Spleen (tissue), 11 donors: ENCODE measurements around the gene GPR78. TPM values are rescaled to one million over a fixed set of nuclear protein-coding genes. Genes with fewer than 3 reads are reported as not detected.

ENCODE experiments used
- DNase-seq: peaks from one replicate; pipeline ENCODE4 v3.0.0-alpha.2; 2020
- H3K27ac ChIP-seq, 8 donors: fragments of 200-600 bp; sonication (generic) in 7 of 8; 1 replicate in 4 of 8; 2 replicates in 4 of 8; pipeline versions ENCODE4 v1.5.0 to v1.8.0; 2016 to 2021; ENCODE audit warnings: inconsistent platforms in 4 of 8, mild to moderate bottlenecking in 4 of 8, moderate library complexity in 1 of 8
- H3K27me3 ChIP-seq, 7 donors: fragments of 200-600 bp; sonication (generic) in 6 of 7; replicated peaks in 1 of 7; 1 replicate in 4 of 7; 2 replicates in 3 of 7; pipeline versions ENCODE4 v1.5.0 to v1.8.0; 2016 to 2021; ENCODE audit warnings: inconsistent platforms in 3 of 7, mild to moderate bottlenecking in 1 of 7
- H3K36me3 ChIP-seq, 6 donors: fragments of 200-600 bp; sonication (generic) in 5 of 6; 1 replicate in 4 of 6; 2 replicates in 2 of 6; pipeline versions ENCODE4 v1.5.0 to v1.8.0; 2016 to 2021; ENCODE audit warnings: inconsistent platforms in 2 of 6
- H3K4me1 ChIP-seq, 6 donors: fragments of 200-600 bp; sonication (generic) in 5 of 6; 1 replicate in 3 of 6; 2 replicates in 3 of 6; pipeline versions ENCODE4 v1.5.0 to v1.8.0; 2016 to 2021; ENCODE audit warnings: inconsistent platforms in 3 of 6
- H3K4me3 ChIP-seq, 8 donors: fragments of 200-600 bp; sonication (generic) in 7 of 8; 1 replicate in 4 of 8; 2 replicates in 4 of 8; pipeline versions ENCODE4 v1.5.0 to v1.8.0; 2016 to 2021; ENCODE audit warnings: inconsistent platforms in 4 of 8, mild to moderate bottlenecking in 4 of 8, moderate library complexity in 2 of 8
- H3K9me3 ChIP-seq, 8 donors: fragments of 200-600 bp; sonication (generic) in 7 of 8; 1 replicate in 4 of 8; 2 replicates in 4 of 8; pipeline versions ENCODE4 v1.5.0 to v1.8.0; 2016 to 2021; ENCODE audit warnings: inconsistent platforms in 4 of 8
- POLR2A ChIP-seq, 3 donors: fragments of 450-650 bp; IDR thresholded peaks; one replicate each; pipeline ENCODE4 v1.5.1; 2017; ENCODE audit warnings: antibody characterized with exemption in 3 of 3, mild to moderate bottlenecking in 1 of 3
- POLR2AphosphoS5 ChIP-seq, 3 donors: sonication (generic); formaldehyde crosslinking; IDR thresholded peaks; one replicate each; pipeline ENCODE4 v1.5.1; 2017; ENCODE audit warnings: antibody characterized with exemption in 3 of 3
- WGBS, 5 donors: extraction: QIAGEN DNeasy Blood & Tissue Kit in 3 of 5; methylation state at CpG; one replicate each; pipeline versions ENCODE4 v1.1.5 to v1.1.7; 2013 to 2018; 5-methylcytosine and 5-hydroxymethylcytosine counted together
- intact Hi-C: fragments of 100-400 bp; cut with DNase I; formaldehyde crosslinking; loops from one replicate; pipeline ENCODE4 v1.15.0; 2023; ENCODE audit warnings: low total_unique reads
- polyA plus RNA-seq, 3 donors: library from polyadenylated mRNA; stranded (reverse); fragments of 200-250 nt; gene quantifications; one replicate each; pipeline ENCODE4 v1.2.1, GENCODE V29; 2013
- total RNA-seq, 7 donors: library from RNA; depleted of rRNA in 3 of 7; stranded (reverse); fragments of >200 nt in 3 of 7; fragmentation: NEBNext Ultra II Directional in 4 of 7; extraction: Animal tissue kit (Norgen Biotek cat#: 25700) in 4 of 7; gene quantifications; one replicate each; pipeline versions ENCODE4 v1.1.0 to v1.2.1, GENCODE V29; 2016 to 2021
- TF ChIP-seq, protein P1 (sequence below), 11 experiments: fragments of 200-600 bp in 7 of 11; fragments of 450-650 bp in 4 of 11; sonication (generic) in 4 of 11; IDR thresholded peaks in 8 of 11; conservative IDR thresholded peaks in 3 of 11; 1 replicate in 7 of 11; 2 replicates in 4 of 11; pipeline versions ENCODE4 v1.4.0 to v1.8.0; 2016 to 2021; ENCODE audit warnings: antibody characterized with exemption in 11 of 11, inconsistent platforms in 4 of 11, mild to moderate bottlenecking in 1 of 11
- donor health status: healthy with polysubstance abuse.
- donor health status: DM: no; HTN: no; CAD: no; lungs with moderate emphysema.
- donor health status: DM: no; HTN: no; CAD: no.
- donor health status: Bipolar disorder and iron deficiency.
- donor health status: healthy.
- donor health status: DM: no; HTN: no; CAD: no.
- donor health status: DM: yes; HTN: yes; CAD: no.

Gene GPR78
- total and polyA plus RNA-seq, 10 donors = 0.07 to 1.5 (median 0.12) TPM; not detected in 5

DNA sequence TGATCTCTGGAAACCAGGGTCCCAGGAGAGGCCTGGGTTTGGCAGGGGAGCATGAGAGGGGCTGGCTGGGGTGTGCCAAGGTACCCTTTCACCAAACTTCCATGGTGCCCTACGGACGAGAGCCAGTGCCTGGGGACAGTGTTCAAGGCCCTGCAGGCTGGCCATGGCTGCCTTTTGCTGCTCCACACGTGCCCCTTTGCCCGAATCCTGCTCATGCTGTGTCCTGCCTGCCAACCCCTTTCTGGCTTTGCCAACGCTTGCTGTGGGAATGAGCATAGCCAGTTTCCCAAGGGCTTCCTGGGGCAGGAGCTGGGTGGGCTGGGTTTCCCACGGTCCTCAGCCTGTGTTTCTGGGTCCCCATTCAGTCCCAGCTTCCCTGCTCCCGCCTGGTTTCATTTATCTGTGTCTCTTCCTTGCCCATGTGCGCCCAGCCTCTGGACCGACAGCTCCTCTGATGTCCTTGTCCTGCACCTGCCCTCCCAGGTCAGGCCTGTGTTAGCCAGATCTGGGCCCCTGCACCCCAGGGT lies 29.7 kb downstream of the GPR78 start:
- WGBS, 5 donors = 62 to 75% (median 71%) methylated on average over 7 to 9 of the region's 9 CpGs

GRCh38 chr4:8610858-8611616 lies 30.8 kb downstream of the GPR78 start:
- intact Hi-C loops = no loop called here
- no peak overlapping the region for H3K4me3 ChIP-seq
- H3K9me3 ChIP-seq = no peaks in the 10 kb centered on the region
- no peak for DNase-seq
- H3K4me1 ChIP-seq = peaks cover 0 to 6% (median 4%) of the 10 kb centered on the region in 6 donors
- TF ChIP-seq POLR2AphosphoS5 (IDR thresholded peaks at IDR 0.05) (no peak), POLR2A (IDR thresholded peaks at IDR 0.05) (no peak)
- TF ChIP-seq, protein P1, sequence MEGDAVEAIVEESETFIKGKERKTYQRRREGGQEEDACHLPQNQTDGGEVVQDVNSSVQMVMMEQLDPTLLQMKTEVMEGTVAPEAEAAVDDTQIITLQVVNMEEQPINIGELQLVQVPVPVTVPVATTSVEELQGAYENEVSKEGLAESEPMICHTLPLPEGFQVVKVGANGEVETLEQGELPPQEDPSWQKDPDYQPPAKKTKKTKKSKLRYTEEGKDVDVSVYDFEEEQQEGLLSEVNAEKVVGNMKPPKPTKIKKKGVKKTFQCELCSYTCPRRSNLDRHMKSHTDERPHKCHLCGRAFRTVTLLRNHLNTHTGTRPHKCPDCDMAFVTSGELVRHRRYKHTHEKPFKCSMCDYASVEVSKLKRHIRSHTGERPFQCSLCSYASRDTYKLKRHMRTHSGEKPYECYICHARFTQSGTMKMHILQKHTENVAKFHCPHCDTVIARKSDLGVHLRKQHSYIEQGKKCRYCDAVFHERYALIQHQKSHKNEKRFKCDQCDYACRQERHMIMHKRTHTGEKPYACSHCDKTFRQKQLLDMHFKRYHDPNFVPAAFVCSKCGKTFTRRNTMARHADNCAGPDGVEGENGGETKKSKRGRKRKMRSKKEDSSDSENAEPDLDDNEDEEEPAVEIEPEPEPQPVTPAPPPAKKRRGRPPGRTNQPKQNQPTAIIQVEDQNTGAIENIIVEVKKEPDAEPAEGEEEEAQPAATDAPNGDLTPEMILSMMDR (IDR thresholded peaks at IDR 0.05 in 8 of 11, conservative IDR thresholded peaks at IDR 0.05 in 3 of 11) = no peak
- 68 to 81% (median 74%) methylated on average over 7 to 8 of the region's 8 CpGs for WGBS, 5 donors
- peaks cover 0 to 41% (median 0%) of the 10 kb centered on the region in 7 donors for H3K27me3 ChIP-seq
- no peak overlapping the region for H3K27ac ChIP-seq
- no peaks in the 10 kb centered on the region for H3K36me3 ChIP-seq

More for the DNA sequence above, 29.7 kb downstream of the GPR78 start:
- Histone ChIP-seq H3K36me3 (no peaks in the 10 kb centered on the region), H3K27me3 (peaks cover 0 to 41% (median 0%) of the 10 kb centered on the region in 7 donors), H3K27ac (no peak overlapping the region), H3K4me1 (peaks cover 0 to 6% (median 4%) of the 10 kb centered on the region in 6 donors), H3K4me3 (no peak overlapping the region), H3K9me3 (no peaks in the 10 kb centered on the region)
- intact Hi-C loops = loop anchor here (10.0 kb wide), 1 partner anchor 305 kb away; no protein-coding TSS in a partner anchor
- no peak for TF ChIP-seq POLR2AphosphoS5 (IDR thresholded peaks at IDR 0.05)
- TF ChIP-seq, protein P1 (IDR thresholded peaks at IDR 0.05 in 8 of 11, conservative IDR thresholded peaks at IDR 0.05 in 3 of 11) = no peak
- no peak for TF ChIP-seq POLR2A (IDR thresholded peaks at IDR 0.05)
- DNase-seq = no peak

GRCh38 chr4:8612646-8613045 lies 32.5 kb downstream of the GPR78 start:
- 86 to 95% (median 88%) methylated on average over 7 to 8 of the region's 8 CpGs for WGBS, 5 donors

More at GRCh38 chr4:8612646-8613045, 32.5 kb downstream of the GPR78 start:
- Histone ChIP-seq H3K4me1 (peaks cover 0 to 3% (median 2%) of the 10 kb centered on the region in 6 donors), H3K4me3 (no peak overlapping the region), H3K36me3 (no peaks in the 10 kb centered on the region), H3K27ac (no peak overlapping the region), H3K27me3 (peaks cover 0 to 28% (median 0%) of the 10 kb centered on the region in 7 donors), H3K9me3 (no peaks in the 10 kb centered on the region)
- intact Hi-C loops = no loop called here
- TF ChIP-seq POLR2AphosphoS5 (IDR thresholded peaks at IDR 0.05) (no peak), POLR2A (IDR thresholded peaks at IDR 0.05) (no peak)
- TF ChIP-seq, protein P1 (IDR thresholded peaks at IDR 0.05 in 8 of 11, conservative IDR thresholded peaks at IDR 0.05 in 3 of 11) = no peak
- no peak for DNase-seq
